ENCODE results near the gene SLC6A13. TPM values are rescaled to one million over a fixed set of nuclear protein-coding genes. Genes with fewer than 3 reads are reported as not detected.

SLC6A13 gene
- total RNA-seq, 1 experiment from 2014 or later: not detected

- intact Hi-C loops (cut with micrococcal nuclease; ENCODE audit: unreplicated experiment): no loop called here
- CTCF ChIA-PET: no interaction called here
- Histone ChIP-seq H3K27me3 (replicated peaks; ENCODE audit: insufficient read depth, low read depth, low read length, poor library complexity) (no peaks in the 10 kb centered on the region), H3K27ac (ENCODE audit: low read depth, low read length, poor library complexity, severe bottlenecking) (no peak overlapping the region), H3K9me3 (ENCODE audit: low read depth, low read length, poor library complexity, severe bottlenecking) (no peaks in the 10 kb centered on the region), H3K4me1 (ENCODE audit: insufficient read depth, low read length, poor library complexity, severe bottlenecking) (no peaks in the 10 kb centered on the region), H3K4me3 (ENCODE audit: low read depth, low read length, poor library complexity, severe bottlenecking) (no peak overlapping the region), H3K36me3 (ENCODE audit: insufficient read depth, low read length, poor library complexity, severe bottlenecking) (no peaks in the 10 kb centered on the region)
- no TSS peak for BruUV-seq (replicated peaks)
- TF ChIP-seq CTCF (conservative IDR thresholded peaks at IDR 0.05; ENCODE audit: low read depth, low read length): no peak
- no peak for TF ChIP-seq EZH2 (IDR thresholded peaks at IDR 0.05; ENCODE audit: borderline replicate concordance, low read depth, low read length, poor library complexity, severe bottlenecking)
- no peak for DNase-seq (ENCODE audit: low spot score)
- POLR2A ChIA-PET (ENCODE audit: low non-redundant PET): no interaction called here
Observed at GRCh38 chr12:224330-224729, 38.3 kb downstream of the SLC6A13 start.

- Histone ChIP-seq H3K9me3 (ENCODE audit: low read depth, low read length, poor library complexity, severe bottlenecking) (no peaks in the 10 kb centered on the region), H3K4me1 (ENCODE audit: insufficient read depth, low read length, poor library complexity, severe bottlenecking) (no peaks in the 10 kb centered on the region), H3K4me3 (ENCODE audit: low read depth, low read length, poor library complexity, severe bottlenecking) (no peak overlapping the region), H3K36me3 (ENCODE audit: insufficient read depth, low read length, poor library complexity, severe bottlenecking) (no peaks in the 10 kb centered on the region), H3K27ac (ENCODE audit: low read depth, low read length, poor library complexity, severe bottlenecking) (no peak overlapping the region), H3K27me3 (replicated peaks; ENCODE audit: insufficient read depth, low read depth, low read length, poor library complexity) (no peaks in the 10 kb centered on the region)
- no peak for DNase-seq (ENCODE audit: low spot score)
- CTCF ChIA-PET: no interaction called here
- POLR2A ChIA-PET (ENCODE audit: low non-redundant PET): no interaction called here
- intact Hi-C loops (cut with micrococcal nuclease; ENCODE audit: unreplicated experiment): no loop called here
- BruUV-seq (replicated peaks): no TSS peak
- TF ChIP-seq EZH2 (IDR thresholded peaks at IDR 0.05; ENCODE audit: borderline replicate concordance, low read depth, low read length, poor library complexity, severe bottlenecking) (no peak), CTCF (conservative IDR thresholded peaks at IDR 0.05; ENCODE audit: low read depth, low read length) (no peak)
Observed at GRCh38 chr12:223841-224240, 38.8 kb downstream of the SLC6A13 start.

GRCh38 chr12:221736-222135, 40.9 kb downstream of the SLC6A13 start:
- intact Hi-C loops (cut with micrococcal nuclease; ENCODE audit: unreplicated experiment): no loop called here
- CTCF ChIA-PET: no interaction called here
- TF ChIP-seq EZH2 (IDR thresholded peaks at IDR 0.05; ENCODE audit: borderline replicate concordance, low read depth, low read length, poor library complexity, severe bottlenecking): no peak
- TF ChIP-seq CTCF (conservative IDR thresholded peaks at IDR 0.05; ENCODE audit: low read depth, low read length): no peak
- H3K36me3 ChIP-seq (ENCODE audit: insufficient read depth, low read length, poor library complexity, severe bottlenecking): no peaks in the 10 kb centered on the region
- no peak overlapping the region for H3K4me3 ChIP-seq (ENCODE audit: low read depth, low read length, poor library complexity, severe bottlenecking)
- no peaks in the 10 kb centered on the region for H3K9me3 ChIP-seq (ENCODE audit: low read depth, low read length, poor library complexity, severe bottlenecking)
- H3K4me1 ChIP-seq (ENCODE audit: insufficient read depth, low read length, poor library complexity, severe bottlenecking): no peaks in the 10 kb centered on the region
- H3K27me3 ChIP-seq (replicated peaks; ENCODE audit: insufficient read depth, low read depth, low read length, poor library complexity): no peaks in the 10 kb centered on the region
- POLR2A ChIA-PET (ENCODE audit: low non-redundant PET): no interaction called here
- no TSS peak for BruUV-seq (replicated peaks)
- no peak overlapping the region for H3K27ac ChIP-seq (ENCODE audit: low read depth, low read length, poor library complexity, severe bottlenecking)
- DNase-seq (ENCODE audit: low spot score): no peak
